ENCODE measurements around the gene ERC1. TPM values are rescaled to one million over a fixed set of nuclear protein-coding genes. Genes with fewer than 3 reads are reported as not detected.

Gene ERC1
- total RNA-seq, 1 experiment from 2014 or later = 39.4 TPM

DNA sequence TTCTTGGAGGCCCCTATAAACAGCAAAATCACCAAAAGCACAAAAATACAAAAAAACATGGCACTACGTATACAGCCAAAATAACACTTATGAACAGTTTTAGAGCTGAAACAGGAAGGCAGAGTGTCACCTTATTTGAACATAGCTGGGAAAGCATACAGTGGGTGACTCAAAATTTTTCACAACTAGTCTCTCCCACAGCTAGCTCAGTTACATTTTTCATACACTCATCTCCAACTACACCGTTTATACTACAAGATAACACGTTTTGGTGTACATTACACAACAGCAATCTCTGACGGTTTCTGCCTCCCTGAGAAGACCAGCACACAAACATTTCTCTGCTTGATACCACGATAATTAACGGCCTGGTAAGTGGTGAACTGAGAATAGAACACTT is 44.4 kb upstream of the ERC1 start:
- Mint-ChIP-seq H3K27ac (ENCODE audit: unreplicated experiment) (no peak overlapping the region), H3K36me3 (ENCODE audit: insufficient read depth, unreplicated experiment) (peaks cover 31% of the 10 kb centered on the region), H3K4me1 (ENCODE audit: low read depth, unreplicated experiment) (peaks cover 17% of the 10 kb centered on the region), H3K27me3 (ENCODE audit: unreplicated experiment) (no peaks in the 10 kb centered on the region), H3K9me3 (ENCODE audit: low read depth, unreplicated experiment) (no peaks in the 10 kb centered on the region), H3K4me3 (ENCODE audit: low read depth, unreplicated experiment) (no peak overlapping the region)
- intact Hi-C loops (cut with micrococcal nuclease; ENCODE audit: unreplicated experiment) = loop anchor here (5.0 to 10.0 kb wide), 2 partner anchors 132 to 374 kb away; no protein-coding TSS in a partner anchor
- CTCF ChIA-PET = interaction anchor here (0.6 kb wide), 1 partner anchor 706 kb away, joined by 3 read pairs; no protein-coding TSS in a partner anchor
- BruUV-seq (replicated peaks) = no TSS peak
- TF ChIP-seq, protein P1, sequence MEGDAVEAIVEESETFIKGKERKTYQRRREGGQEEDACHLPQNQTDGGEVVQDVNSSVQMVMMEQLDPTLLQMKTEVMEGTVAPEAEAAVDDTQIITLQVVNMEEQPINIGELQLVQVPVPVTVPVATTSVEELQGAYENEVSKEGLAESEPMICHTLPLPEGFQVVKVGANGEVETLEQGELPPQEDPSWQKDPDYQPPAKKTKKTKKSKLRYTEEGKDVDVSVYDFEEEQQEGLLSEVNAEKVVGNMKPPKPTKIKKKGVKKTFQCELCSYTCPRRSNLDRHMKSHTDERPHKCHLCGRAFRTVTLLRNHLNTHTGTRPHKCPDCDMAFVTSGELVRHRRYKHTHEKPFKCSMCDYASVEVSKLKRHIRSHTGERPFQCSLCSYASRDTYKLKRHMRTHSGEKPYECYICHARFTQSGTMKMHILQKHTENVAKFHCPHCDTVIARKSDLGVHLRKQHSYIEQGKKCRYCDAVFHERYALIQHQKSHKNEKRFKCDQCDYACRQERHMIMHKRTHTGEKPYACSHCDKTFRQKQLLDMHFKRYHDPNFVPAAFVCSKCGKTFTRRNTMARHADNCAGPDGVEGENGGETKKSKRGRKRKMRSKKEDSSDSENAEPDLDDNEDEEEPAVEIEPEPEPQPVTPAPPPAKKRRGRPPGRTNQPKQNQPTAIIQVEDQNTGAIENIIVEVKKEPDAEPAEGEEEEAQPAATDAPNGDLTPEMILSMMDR (IDR thresholded peaks at IDR 0.05; ENCODE audit: unreplicated experiment) = no peak
- no peak for DNase-seq

DNA sequence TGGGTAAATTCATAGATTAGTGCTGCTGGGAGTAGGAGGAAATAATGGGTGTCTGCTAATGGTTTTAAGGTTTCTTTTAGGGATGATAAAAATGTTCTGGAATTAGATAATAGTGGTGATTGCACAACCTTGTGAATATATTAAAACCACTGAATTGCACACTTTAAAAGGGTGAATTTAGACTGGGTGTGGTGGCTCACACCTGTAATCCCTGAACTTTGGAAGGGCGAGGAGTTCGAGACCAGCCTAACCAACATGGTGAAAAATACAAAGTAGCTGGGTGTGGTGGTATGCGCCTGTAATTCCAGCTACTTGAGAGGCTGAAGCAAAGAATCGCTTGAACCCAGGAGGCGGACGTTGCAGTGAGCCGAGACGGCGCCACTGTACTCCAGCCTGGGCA is 42.8 kb upstream of the ERC1 start:
- H3K27ac Mint-ChIP-seq (ENCODE audit: unreplicated experiment) = peak overlapping the region; percentile 92
- H3K9me3 Mint-ChIP-seq (ENCODE audit: low read depth, unreplicated experiment) = no peaks in the 10 kb centered on the region
- CTCF ChIA-PET = interaction anchor here (2.4 kb wide), 1 partner anchor 145 kb away, joined by 22 read pairs; no protein-coding TSS in a partner anchor
- no peak for DNase-seq
- BruUV-seq (replicated peaks) = no TSS peak
- H3K4me1 Mint-ChIP-seq (ENCODE audit: low read depth, unreplicated experiment) = peaks cover 18% of the 10 kb centered on the region
- H3K36me3 Mint-ChIP-seq (ENCODE audit: insufficient read depth, unreplicated experiment) = peaks cover 39% of the 10 kb centered on the region
- peak overlapping the region; percentile 98 for H3K4me3 Mint-ChIP-seq (ENCODE audit: low read depth, unreplicated experiment)
- TF ChIP-seq, protein P1 (IDR thresholded peaks at IDR 0.05; ENCODE audit: unreplicated experiment) = no peak
- H3K27me3 Mint-ChIP-seq (ENCODE audit: unreplicated experiment) = no peaks in the 10 kb centered on the region
- intact Hi-C loops (cut with micrococcal nuclease; ENCODE audit: unreplicated experiment) = loop anchor here (5.0 to 10.0 kb wide), 2 partner anchors 133 to 376 kb away; no protein-coding TSS in a partner anchor

DNA sequence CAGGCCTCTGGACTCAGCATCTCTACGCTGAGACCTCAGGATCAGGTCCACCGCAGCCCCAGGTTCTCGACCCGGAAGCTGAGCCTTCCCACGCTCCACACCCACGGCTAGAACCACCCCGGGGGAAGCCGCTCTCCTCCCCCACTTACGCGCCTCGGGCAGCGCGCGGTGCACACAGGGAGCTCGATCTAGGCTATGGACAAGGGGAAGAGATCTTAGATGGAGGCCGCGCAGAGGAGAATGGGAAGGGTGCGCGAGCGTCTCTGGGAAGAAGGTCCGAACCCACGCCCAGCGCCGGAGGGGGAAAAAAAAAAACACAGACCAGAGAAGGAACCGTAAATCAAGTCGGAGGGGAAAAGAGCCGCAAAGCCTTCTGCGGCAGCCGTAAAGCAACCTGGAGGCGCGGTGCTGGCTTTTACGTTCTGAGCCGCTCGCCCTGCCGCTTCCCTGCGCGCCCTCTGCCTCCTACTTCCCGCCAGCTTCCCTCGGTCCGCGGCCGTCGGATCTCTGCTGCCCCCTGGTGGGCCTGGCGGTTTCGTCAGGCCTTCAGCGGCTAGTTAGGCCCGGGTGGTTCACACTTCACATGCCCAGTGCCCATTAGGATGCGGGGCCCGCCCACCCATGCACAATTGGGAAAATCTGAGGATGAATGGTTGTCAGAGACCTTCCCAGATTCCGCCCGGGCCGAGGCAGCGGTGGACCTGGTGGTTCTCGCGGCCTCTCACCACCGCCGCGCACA is 41.4 kb upstream of the ERC1 start, which contains the start of gene RAD52:
Gene RAD52 (minus strand): TSS at position 242 of the 739 bp plus-strand sequence. CDS start 16,636 bp downstream, outside the sequence.
- no TSS peak for BruUV-seq (replicated peaks)
- intact Hi-C loops (cut with micrococcal nuclease; ENCODE audit: unreplicated experiment) = loop anchor here (5.0 to 10.0 kb wide), 3 partner anchors 135 to 377 kb away; no protein-coding TSS in a partner anchor
- CTCF ChIA-PET = interaction anchor here (0.6 to 2.4 kb wide), 16 partner anchors 10 to 776 kb away, joined by 3 to 22 read pairs (median 4); partner anchors contain the start of genes ERC1 and WNK1
- Mint-ChIP-seq H3K27ac (ENCODE audit: unreplicated experiment) (peak within 1 kb of the TSS; percentile 94), H3K27me3 (ENCODE audit: unreplicated experiment) (no peaks in the 10 kb centered on the region), H3K4me3 (ENCODE audit: low read depth, unreplicated experiment) (peak within 1 kb of the TSS; percentile 98), H3K36me3 (ENCODE audit: insufficient read depth, unreplicated experiment) (peaks cover 39% of the 10 kb centered on the region), H3K4me1 (ENCODE audit: low read depth, unreplicated experiment) (peaks cover 26% of the 10 kb centered on the region), H3K9me3 (ENCODE audit: low read depth, unreplicated experiment) (no peaks in the 10 kb centered on the region)
- DNase-seq = peak; percentile 97
- TF ChIP-seq, protein P1 (IDR thresholded peaks at IDR 0.05; ENCODE audit: unreplicated experiment) = peak; percentile 87

DNA sequence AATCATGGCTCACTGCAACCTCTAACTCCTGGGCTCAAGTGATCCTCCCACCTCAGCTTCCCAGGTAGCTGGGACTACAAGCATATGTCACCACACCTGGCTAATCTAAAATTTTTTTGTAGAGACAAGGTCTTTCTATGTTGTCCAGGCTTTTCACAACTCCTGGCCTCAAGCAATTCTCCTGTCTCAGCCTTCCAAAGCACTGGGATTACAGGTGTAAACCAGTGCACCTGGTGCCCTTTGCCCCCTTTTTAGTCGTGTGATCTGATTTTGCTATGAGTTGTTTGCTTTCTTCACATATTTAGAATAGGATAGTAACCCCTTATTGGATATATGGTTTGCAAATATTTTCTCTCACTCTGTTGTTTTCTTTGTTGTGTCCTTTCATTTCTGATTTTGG is 39.8 kb upstream of the ERC1 start:
- TF ChIP-seq, protein P1 (IDR thresholded peaks at IDR 0.05; ENCODE audit: unreplicated experiment) = no peak
- CTCF ChIA-PET = interaction anchor here (1.3 kb wide), 1 partner anchor 142 kb away, joined by 3 read pairs; no protein-coding TSS in a partner anchor
- DNase-seq = no peak
- no TSS peak for BruUV-seq (replicated peaks)
- Mint-ChIP-seq H3K36me3 (ENCODE audit: insufficient read depth, unreplicated experiment) (peaks cover 39% of the 10 kb centered on the region), H3K27me3 (ENCODE audit: unreplicated experiment) (no peaks in the 10 kb centered on the region), H3K27ac (ENCODE audit: unreplicated experiment) (no peak overlapping the region), H3K4me1 (ENCODE audit: low read depth, unreplicated experiment) (peaks cover 26% of the 10 kb centered on the region), H3K9me3 (ENCODE audit: low read depth, unreplicated experiment) (no peaks in the 10 kb centered on the region), H3K4me3 (ENCODE audit: low read depth, unreplicated experiment) (no peak overlapping the region)
- intact Hi-C loops (cut with micrococcal nuclease; ENCODE audit: unreplicated experiment) = loop anchor here (5.0 kb wide), 1 partner anchor 141 kb away; no protein-coding TSS in a partner anchor
